C4-2B (cell line): ENCODE measurements around the gene LCN1.

ENCODE experiments used
- H3K27ac ChIP-seq: fragments of 450-650 bp; 2 replicates; pipeline ENCODE4 v1.5.1; 2017
- CTCF ChIP-seq: fragments of 450-650 bp; conservative IDR thresholded peaks from 2 replicates; pipeline ENCODE4 v1.5.1; 2017; ENCODE audit warnings: mild to moderate bottlenecking
- ZFX ChIP-seq: fragments of 450-650 bp; IDR thresholded peaks from 2 replicates; pipeline ENCODE4 v1.6.1; 2017

Gene LCN1

GRCh38 chr9:135490166-135490870, 30.9 kb upstream of the LCN1 start:
- H3K27ac ChIP-seq, result no peak overlapping the region
- TF ChIP-seq ZFX, result no peak
- no peak for TF ChIP-seq CTCF

- TF ChIP-seq ZFX (no peak), CTCF (no peak)
- no peak overlapping the region for H3K27ac ChIP-seq
Measured at GRCh38 chr9:135490980-135491464, 30.2 kb upstream of the LCN1 start.

GRCh38 chr9:135491764-135492163, 29.5 kb upstream of the LCN1 start:
- TF ChIP-seq ZFX (no peak), CTCF (no peak)
- H3K27ac ChIP-seq, result no peak overlapping the region

- TF ChIP-seq ZFX (no peak), CTCF (no peak)
Measured at GRCh38 chr9:135492886-135493669, 28.2 kb upstream of the LCN1 start.

GRCh38 chr9:135494791-135495559, 26.3 kb upstream of the LCN1 start:
- H3K27ac ChIP-seq, result no peak overlapping the region
- TF ChIP-seq CTCF (no peak), ZFX (no peak)

More at GRCh38 chr9:135492886-135493669, 28.2 kb upstream of the LCN1 start:
- no peak overlapping the region for H3K27ac ChIP-seq

GRCh38 chr9:135498381-135499126, 22.7 kb upstream of the LCN1 start:
- no peak overlapping the region; the same call in 1 of the 2 replicates for H3K27ac ChIP-seq
- TF ChIP-seq CTCF (no peak), ZFX (no peak)
